Neural cell (in vitro differentiated cells): ENCODE results near the gene CUBN. TPM values are rescaled to one million over a fixed set of nuclear protein-coding genes. Genes with fewer than 3 reads are reported as not detected.
A peak's percentile ranks its signal among the peaks of the same experiment; 100 is the strongest.

Experiments used
- H2AFZ ChIP-seq: fragments of 200-600, 300-800 bp; sonication (generic), shearing (Covaris generic); 2 replicates; pipeline ENCODE4 v1.6.0; 2014; ENCODE audit warnings: low read depth, mild to moderate bottlenecking, antibody characterized with exemption, low read length, moderate library complexity
- H3F3A ChIP-seq: fragments of 200-600 bp; shearing (Covaris generic); 2 replicates; pipeline ENCODE4 v1.6.1; 2016; ENCODE audit warnings: mild to moderate bottlenecking, moderate library complexity, mixed read lengths, antibody characterized with exemption, low read length; ENCODE audit not compliant: insufficient read depth, poor library complexity, severe bottlenecking
- H3K27ac ChIP-seq: fragments of 200-600, 300-800 bp; sonication (generic), shearing (Covaris generic); 2 replicates; pipeline ENCODE4 v1.5.1; 2014; ENCODE audit warnings: mild to moderate bottlenecking, low read length, moderate library complexity
- H3K27me3 ChIP-seq: fragments of 300-800, 200-600 bp; sonication (generic), shearing (Covaris generic); 2 replicates; pipeline ENCODE4 v1.6.0; 2014; ENCODE audit warnings: mild to moderate bottlenecking, low read depth, low read length, moderate library complexity; ENCODE audit not compliant: insufficient read depth
- H3K36me3 ChIP-seq: fragments of 300-800, 200-600 bp; sonication (generic), shearing (Covaris generic); 2 replicates; pipeline ENCODE4 v1.5.1; 2014; ENCODE audit warnings: mild to moderate bottlenecking, antibody characterized with exemption, low read length, moderate library complexity; ENCODE audit not compliant: insufficient read depth
- H3K4me2 ChIP-seq: fragments of 300-800, 200-600 bp; sonication (generic), shearing (Covaris generic); 2 replicates; pipeline ENCODE4 v1.6.0; 2014; ENCODE audit warnings: mild to moderate bottlenecking, low read length
- H3K4me3 ChIP-seq: fragments of 300-800, 200-600 bp; sonication (generic), shearing (Covaris generic); 2 replicates; pipeline ENCODE4 v1.5.1; 2014; ENCODE audit warnings: mild to moderate bottlenecking, low read length, moderate library complexity
- H3K79me2 ChIP-seq: fragments of 200-600 bp; shearing (Covaris generic); replicated peaks from 2 replicates; pipeline ENCODE4 v1.6.0; 2014; ENCODE audit warnings: mild to moderate bottlenecking, low read length, moderate library complexity; ENCODE audit not compliant: insufficient read depth
- H3K9ac ChIP-seq: fragments of 300-800, 200-600 bp; sonication (generic), shearing (Covaris generic); 2 replicates; pipeline ENCODE4 v1.6.1; 2016; ENCODE audit warnings: mild to moderate bottlenecking, low read length, mixed read lengths
- H3K9me2 ChIP-seq: fragments of 200-600 bp; shearing (Covaris generic); 2 replicates; pipeline ENCODE4 v1.6.1; 2016; ENCODE audit warnings: mild to moderate bottlenecking, low read length, mixed read lengths; ENCODE audit not compliant: insufficient read depth
- H3K9me3 ChIP-seq: fragments of 200-600, 300-800 bp; sonication (generic), shearing (Covaris generic); 2 replicates; pipeline ENCODE4 v1.6.1; 2016; ENCODE audit warnings: mild to moderate bottlenecking, mixed run types, low read length, moderate library complexity, mixed read lengths
- H4K20me1 ChIP-seq: fragments of 200-600 bp; shearing (Covaris generic); 2 replicates; pipeline ENCODE4 v1.6.1; 2016; ENCODE audit warnings: mild to moderate bottlenecking, mixed run types; ENCODE audit not compliant: insufficient read depth
- CTCF ChIP-seq: fragments of 450-650 bp; IDR thresholded peaks from 2 replicates; pipeline ENCODE4 v1.5.1; 2014; ENCODE audit warnings: antibody characterized with exemption, mild to moderate bottlenecking, moderate library complexity; ENCODE audit not compliant: poor library complexity, severe bottlenecking
- EP300 ChIP-seq: fragments of 450-650 bp; conservative IDR thresholded peaks from 2 replicates; pipeline ENCODE4 v1.6.1; 2014; ENCODE audit warnings: antibody characterized with exemption, mild to moderate bottlenecking, moderate library complexity; ENCODE audit not compliant: poor library complexity, severe bottlenecking
- EZH2 ChIP-seq: fragments of 200-600, 300-800 bp; shearing (Covaris generic), sonication (generic); IDR thresholded peaks from 2 replicates; pipeline ENCODE4 v1.6.1; 2014; ENCODE audit warnings: antibody characterized with exemption, low read length, borderline replicate concordance, mild to moderate bottlenecking; ENCODE audit not compliant: insufficient read depth, poor library complexity, severe bottlenecking
- MXI1 ChIP-seq: fragments of 450-650 bp; conservative IDR thresholded peaks from 2 replicates; pipeline ENCODE4 v1.6.1; 2014; ENCODE audit warnings: antibody characterized with exemption, mild to moderate bottlenecking; ENCODE audit not compliant: poor library complexity, severe bottlenecking
- POLR2AphosphoS5 ChIP-seq: IDR thresholded peaks from 2 replicates; pipeline ENCODE4 v1.6.1; 2012
- RAD21 ChIP-seq: fragments of 450-650 bp; conservative IDR thresholded peaks from 2 replicates; pipeline ENCODE4 v1.6.1; 2014; ENCODE audit warnings: antibody characterized with exemption, mild to moderate bottlenecking, moderate library complexity
- REST ChIP-seq: IDR thresholded peaks from 2 replicates; pipeline ENCODE4 v1.6.1; 2012; ENCODE audit warnings: borderline replicate concordance
- SMC3 ChIP-seq: fragments of 450-650 bp; conservative IDR thresholded peaks from 2 replicates; pipeline ENCODE4 v1.6.1; 2014; ENCODE audit warnings: antibody characterized with exemption, mild to moderate bottlenecking, moderate library complexity; ENCODE audit not compliant: poor library complexity
- TAF1 ChIP-seq: IDR thresholded peaks from 2 replicates; pipeline ENCODE4 v1.6.1; 2012; ENCODE audit warnings: low read depth
- polyA plus RNA-seq: library from polyadenylated mRNA; depleted of rRNA; stranded (reverse); fragments of >200 nt; gene quantifications from 2 replicates; pipeline ENCODE4 v1.2.3, GENCODE V29; 2014

Gene CUBN
- polyA plus RNA-seq, 1 donor from 2014 or later, result 7.1 TPM

- no peaks in the 10 kb centered on the region for H3K27me3 ChIP-seq
- no peaks in the 10 kb centered on the region for H3K79me2 ChIP-seq
- H3K9ac ChIP-seq, result no peak overlapping the region
- H3K9me3 ChIP-seq, result no peaks in the 10 kb centered on the region
- peak overlapping the region; percentile 69 for H3K27ac ChIP-seq
- H3K4me3 ChIP-seq, result no peak overlapping the region
- TF ChIP-seq SMC3, result no peak
- TF ChIP-seq MXI1, result no peak
- TF ChIP-seq EP300, result no peak
- no peak for TF ChIP-seq TAF1
- no peak for TF ChIP-seq CTCF
- TF ChIP-seq RAD21, result no peak
- no peak for TF ChIP-seq EZH2
- no peak for TF ChIP-seq POLR2AphosphoS5
- TF ChIP-seq REST, result no peak
- peak overlapping the region; percentile 27 for H3K4me2 ChIP-seq
- H2AFZ ChIP-seq, result no peak overlapping the region
- no peaks in the 10 kb centered on the region for H3K36me3 ChIP-seq
- H3K9me2 ChIP-seq, result no peaks in the 10 kb centered on the region
- H4K20me1 ChIP-seq, result no peaks in the 10 kb centered on the region
- no peaks in the 10 kb centered on the region for H3F3A ChIP-seq
These were observed 53.9 kb downstream of the CUBN start for GRCh38 chr10:17075533-17076359.

GRCh38 chr10:17074541-17074847 is 55.1 kb downstream of the CUBN start:
- Histone ChIP-seq H3F3A (no peaks in the 10 kb centered on the region), H3K27me3 (no peaks in the 10 kb centered on the region), H3K4me3 (no peak overlapping the region), H2AFZ (no peak overlapping the region), H3K9ac (no peak overlapping the region), H3K4me2 (no peak overlapping the region), H3K9me2 (no peaks in the 10 kb centered on the region), H3K79me2 (no peaks in the 10 kb centered on the region), H3K9me3 (no peaks in the 10 kb centered on the region), H4K20me1 (no peaks in the 10 kb centered on the region), H3K27ac (peak overlapping the region; percentile 37), H3K36me3 (no peaks in the 10 kb centered on the region)
- no peak for TF ChIP-seq POLR2AphosphoS5
- no peak for TF ChIP-seq REST
- TF ChIP-seq MXI1, result no peak
- no peak for TF ChIP-seq EP300
- no peak for TF ChIP-seq EZH2
- no peak for TF ChIP-seq RAD21
- TF ChIP-seq SMC3, result no peak
- no peak for TF ChIP-seq CTCF
- no peak for TF ChIP-seq TAF1
